Esophagus squamous epithelium (tissue), 4 donors: Measurements from ENCODE around the gene PLEKHG2.

Source experiments
- CTCF ChIP-seq, 6 experiments: fragments of 450-650 bp in 4 of 6; fragments of 200-600 bp in 2 of 6; sonication (generic) in 2 of 6; IDR thresholded peaks; one replicate each; pipeline ENCODE4 v1.5.1; 2016 to 2019; ENCODE audit warnings: antibody characterized with exemption in 6 of 6, mild to moderate bottlenecking in 4 of 6, moderate library complexity in 4 of 6
- POLR2A ChIP-seq, 4 donors: fragments of 450-650 bp; IDR thresholded peaks; one replicate each; pipeline ENCODE4 v1.6.1; 2017; ENCODE audit warnings: antibody characterized with exemption in 4 of 4, mild to moderate bottlenecking in 4 of 4, moderate library complexity in 3 of 4

- TF ChIP-seq CTCF (IDR thresholded peaks at IDR 0.05) (no peak), POLR2A (IDR thresholded peaks at IDR 0.05) (peak in 3 of 4 donors; percentile 4 to 48 (median 10))
Observed at GRCh38 chr19:39411081-39411831, 1.2 kb upstream of the PLEKHG2 start.
